B cell (primary cell): ENCODE results near the gene UBB.
"Not testable (repeated sequence)": the region's sequence is repeated elsewhere in the genome, so short reads cannot be mapped to it uniquely, and the experiment has no call there.

Experiments used
- EZH2 ChIP-seq: IDR thresholded peaks from 2 replicates; pipeline ENCODE4 v1.6.1; 2012; ENCODE audit warnings: borderline replicate concordance, low read depth, mild to moderate bottlenecking, moderate library complexity, low read length; ENCODE audit not compliant: insufficient read depth, poor library complexity, severe bottlenecking
- TF ChIP-seq, protein P1 (sequence below): fragments of 200-600 bp; IDR thresholded peaks from one replicate; pipeline ENCODE4 v1.8.0; 2022; ENCODE audit warnings: antibody characterized with exemption, mild to moderate bottlenecking

DNA sequence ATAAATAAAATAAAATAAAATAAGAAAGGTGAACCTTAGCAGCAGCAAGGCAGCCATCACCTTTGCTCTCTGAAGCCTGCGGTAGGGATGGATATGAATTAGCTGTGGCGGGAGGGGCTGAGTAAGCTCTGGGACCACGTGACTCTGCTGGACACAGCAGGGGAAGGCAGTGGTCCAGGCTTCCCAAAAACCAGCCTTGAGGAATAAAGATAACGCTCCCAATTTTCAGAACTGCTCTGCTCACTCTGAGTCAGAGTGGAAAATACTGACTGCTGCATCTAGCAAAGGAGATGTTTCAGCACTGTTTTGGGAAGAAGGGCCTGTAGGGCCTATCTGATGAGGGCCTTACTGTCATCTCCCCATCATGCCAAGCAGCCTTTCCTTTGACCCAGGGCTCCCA, 15.0 kb downstream of the UBB start:
- TF ChIP-seq, protein P1, sequence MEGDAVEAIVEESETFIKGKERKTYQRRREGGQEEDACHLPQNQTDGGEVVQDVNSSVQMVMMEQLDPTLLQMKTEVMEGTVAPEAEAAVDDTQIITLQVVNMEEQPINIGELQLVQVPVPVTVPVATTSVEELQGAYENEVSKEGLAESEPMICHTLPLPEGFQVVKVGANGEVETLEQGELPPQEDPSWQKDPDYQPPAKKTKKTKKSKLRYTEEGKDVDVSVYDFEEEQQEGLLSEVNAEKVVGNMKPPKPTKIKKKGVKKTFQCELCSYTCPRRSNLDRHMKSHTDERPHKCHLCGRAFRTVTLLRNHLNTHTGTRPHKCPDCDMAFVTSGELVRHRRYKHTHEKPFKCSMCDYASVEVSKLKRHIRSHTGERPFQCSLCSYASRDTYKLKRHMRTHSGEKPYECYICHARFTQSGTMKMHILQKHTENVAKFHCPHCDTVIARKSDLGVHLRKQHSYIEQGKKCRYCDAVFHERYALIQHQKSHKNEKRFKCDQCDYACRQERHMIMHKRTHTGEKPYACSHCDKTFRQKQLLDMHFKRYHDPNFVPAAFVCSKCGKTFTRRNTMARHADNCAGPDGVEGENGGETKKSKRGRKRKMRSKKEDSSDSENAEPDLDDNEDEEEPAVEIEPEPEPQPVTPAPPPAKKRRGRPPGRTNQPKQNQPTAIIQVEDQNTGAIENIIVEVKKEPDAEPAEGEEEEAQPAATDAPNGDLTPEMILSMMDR: not testable (repeated sequence)
- not testable (repeated sequence) for TF ChIP-seq EZH2
